G401 (cell line): Measurements from ENCODE around the gene CMPK1. TPM values are rescaled to one million over a fixed set of nuclear protein-coding genes. Genes with fewer than 3 reads are reported as not detected.

Experiments used
- DNase-seq: peaks from one replicate; pipeline ENCODE4 v3.0.0-alpha.2; 2015; ENCODE audit warnings: low spot score
- in situ Hi-C: cut with HindIII; loops from 2 replicates; pipeline ENCODE4 v1.10.0; 2016; ENCODE audit warnings: low sequenced_read_pairs, mixed read lengths
- total RNA-seq: library from RNA; depleted of rRNA; stranded (reverse); fragments of >200 nt; shearing (Covaris generic); gene quantifications from 2 replicates; pipeline ENCODE4 v1.2.3, GENCODE V29; 2014; rRNA removed

CMPK1 gene
- total RNA-seq, 1 experiment from 2014 or later, result 90.5 TPM

- no peak for DNase-seq
- in situ Hi-C loops, result no loop called here
These were observed 82.2 kb downstream of the CMPK1 start, which contains the start of gene FOXE3 for GRCh38 chr1:47415728-47416318. TSS of gene FOXE3 (plus strand) at chr1:47416285. CDS start at chr1:47416316, 31 bp downstream.

- DNase-seq, result no peak
- in situ Hi-C loops, result no loop called here
These were observed 83.0 kb downstream of the CMPK1 start for GRCh38 chr1:47416319-47417169.

- DNase-seq, result no peak
- in situ Hi-C loops, result no loop called here
These were observed 83.8 kb downstream of the CMPK1 start for GRCh38 chr1:47417170-47418044.

- in situ Hi-C loops, result no loop called here
- DNase-seq, result no peak
These were observed 84.5 kb downstream of the CMPK1 start for GRCh38 chr1:47418122-47418521.

GRCh38 chr1:47418681-47419325, 85.2 kb downstream of the CMPK1 start:
- no peak for DNase-seq
- in situ Hi-C loops, result no loop called here

GRCh38 chr1:47420547-47420946, 87.0 kb downstream of the CMPK1 start:
- in situ Hi-C loops, result no loop called here
- DNase-seq, result no peak

- DNase-seq, result no peak
- in situ Hi-C loops, result no loop called here
These were observed 90.3 kb downstream of the CMPK1 start for GRCh38 chr1:47423872-47424271.

- DNase-seq, result peak; percentile 53
- in situ Hi-C loops, result no loop called here
These were observed 90.9 kb downstream of the CMPK1 start for GRCh38 chr1:47424336-47424982.

Other genes starting within 250 kb of the CMPK1 start
- gene CYP4A22, start 196.3 kb upstream of the CMPK1 start, total RNA-seq, result not detected in 2 replicates
- not detected in 2 replicates for gene PDZK1IP1, start 143.8 kb upstream of the CMPK1 start, total RNA-seq
- 0.06 TPM in 1 of 2 replicates, not detected in the other for gene TAL1, start 101.6 kb upstream of the CMPK1 start, total RNA-seq
- 16.1 and 23.8 TPM in 2 replicates for gene STIL, start 19.6 kb upstream of the CMPK1 start, total RNA-seq
- not detected in 2 replicates for gene FOXE3, start 82.5 kb downstream of the CMPK1 start, total RNA-seq
- 3.3 and 5.8 TPM in 2 replicates for gene FOXD2, start 104.3 kb downstream of the CMPK1 start, total RNA-seq